Measurements from ENCODE around the gene CHSY1. TPM values are rescaled to one million over a fixed set of nuclear protein-coding genes. Genes with fewer than 3 reads are reported as not detected.

Gene CHSY1
- total and polyA plus RNA-seq, 7 experiments from 2014 or later: 0.78 to 47.0 (median 8.9) TPM

- ChIA-PET CTCF (interaction anchor here (0.9 to 1.6 kb wide), 3 partner anchors 8 to 56 kb away, joined by 3 to 8 read pairs (median 3); no protein-coding TSS in a partner anchor), POLR2A (interaction anchor here (1.3 kb wide), 1 partner anchor 47 kb away, joined by 4 read pairs; no protein-coding TSS in a partner anchor)
- H3K36me3 ChIP-seq (ENCODE audit: control insufficient read depth in 2 of 3, insufficient read depth in 3 of 3, low read length in 3 of 3): no peaks in the 10 kb centered on the region
- Mint-ChIP-seq H3K4me3 (peak overlapping the region in 2 of 10 donors; percentile 5 to 71), H3K27me3 (no peaks in the 10 kb centered on the region), H3K27ac (peak overlapping the region in 8 of 9 donors; percentile 4 to 72 (median 26)), H3K36me3 (peaks cover 0 to 26% (median 0%) of the 10 kb centered on the region in 5 donors), H3K4me1 (peaks cover 61 to 83% (median 78%) of the 10 kb centered on the region in 7 donors), H3K9me3 (no peaks in the 10 kb centered on the region)
- ATAC-seq (no peak), DNase-seq (no peak)
- peaks cover 53 to 63% of the 10 kb centered on the region in 2 donors for H3K4me1 ChIP-seq (ENCODE audit: control insufficient read depth in 2 of 2, insufficient read depth in 2 of 2, low read length in 2 of 2)
- no peaks in the 10 kb centered on the region for H3K9me3 ChIP-seq (ENCODE audit: control insufficient read depth in 2 of 3, low read length in 3 of 3)
- H3K27me3 ChIP-seq (ENCODE audit: control insufficient read depth in 2 of 2, insufficient read depth in 2 of 2, low read length in 2 of 2): no peaks in the 10 kb centered on the region
- intact Hi-C loops (cut with micrococcal nuclease): loop anchor here (1.0 to 2.0 kb wide), 2 partner anchors 41 to 908 kb away; no protein-coding TSS in a partner anchor
- H3K4me3 ChIP-seq (ENCODE audit: low read length): no peak overlapping the region
- no peak overlapping the region for H3K27ac ChIP-seq (ENCODE audit: low read depth, low read length)
Measured at GRCh38 chr15:101246824-101247745, 4.8 kb downstream of the CHSY1 start.

- peaks cover 60 to 70% of the 10 kb centered on the region in 2 donors for H3K4me1 ChIP-seq (ENCODE audit: control insufficient read depth in 2 of 2, insufficient read depth in 2 of 2, low read length in 2 of 2)
- DNase-seq: no peak
- H3K27ac ChIP-seq (ENCODE audit: low read depth, low read length): no peak overlapping the region
- H3K36me3 ChIP-seq (ENCODE audit: control insufficient read depth in 2 of 3, insufficient read depth in 3 of 3, low read length in 3 of 3): no peaks in the 10 kb centered on the region
- Mint-ChIP-seq H3K9me3 (no peaks in the 10 kb centered on the region), H3K4me1 (peaks cover 61 to 89% (median 84%) of the 10 kb centered on the region in 7 donors), H3K36me3 (peaks cover 0 to 26% (median 0%) of the 10 kb centered on the region in 5 donors), H3K27ac (peak overlapping the region in 5 of 9 donors; percentile 2 to 43 (median 34)), H3K27me3 (no peaks in the 10 kb centered on the region), H3K4me3 (peak overlapping the region in 2 of 10 donors; percentile 7 to 31)
- no peaks in the 10 kb centered on the region for H3K27me3 ChIP-seq (ENCODE audit: control insufficient read depth in 2 of 2, insufficient read depth in 2 of 2, low read length in 2 of 2)
- intact Hi-C loops (cut with micrococcal nuclease): loop anchor here in 1 of 2 donors (2.0 kb wide), 1 partner anchor 908 kb away; no protein-coding TSS in a partner anchor
- no peak for ATAC-seq
- H3K9me3 ChIP-seq (ENCODE audit: control insufficient read depth in 2 of 3, low read length in 3 of 3): no peaks in the 10 kb centered on the region
- CTCF ChIA-PET: no interaction called here
- POLR2A ChIA-PET: no interaction called here
- no peak overlapping the region for H3K4me3 ChIP-seq (ENCODE audit: low read length)
Measured at GRCh38 chr15:101246391-101246790, 5.5 kb downstream of the CHSY1 start.

DNA sequence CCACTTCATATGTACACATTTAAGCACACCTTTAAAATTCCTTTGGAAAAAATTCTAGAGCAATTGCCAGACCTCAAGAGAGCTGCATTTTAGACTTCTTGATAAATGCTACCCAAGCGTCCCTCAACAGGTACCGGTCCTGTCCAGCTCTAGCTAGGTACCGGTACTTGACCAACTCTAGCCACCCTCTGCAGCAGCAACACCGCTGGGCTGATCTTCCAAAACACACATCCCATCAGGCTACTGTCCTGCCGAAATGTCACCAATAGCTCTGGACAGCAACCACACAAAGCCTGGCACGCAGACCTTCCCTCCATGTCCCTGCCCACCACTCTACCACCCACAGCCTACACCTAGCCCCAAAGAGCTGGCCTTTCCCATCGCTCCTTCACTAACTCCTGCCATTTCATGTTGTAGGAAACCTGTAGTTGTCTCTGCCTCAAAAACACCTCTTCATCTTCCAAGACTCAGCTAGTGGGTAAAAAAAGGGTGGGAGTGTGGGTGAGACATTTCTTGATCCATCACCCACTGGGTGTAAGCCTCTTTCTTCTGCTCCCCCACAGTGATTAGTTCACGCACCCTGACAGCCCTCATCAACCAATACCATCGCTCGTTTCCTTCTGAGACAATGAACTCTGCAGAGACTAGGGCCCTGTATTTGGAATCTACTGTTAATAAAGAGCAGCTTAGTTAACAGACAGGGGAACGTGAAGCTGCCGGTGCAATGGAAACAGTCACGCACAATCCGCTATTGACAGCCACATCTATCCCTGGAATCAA is 6.8 kb downstream of the CHSY1 start:
- ChIA-PET CTCF (interaction anchor here (1.0 kb wide), 1 partner anchor 13 kb away, joined by 4 read pairs; no protein-coding TSS in a partner anchor), POLR2A (no interaction called here)
- Histone ChIP-seq H3K27ac (ENCODE audit: low read depth, low read length) (no peak overlapping the region), H3K4me1 (ENCODE audit: control insufficient read depth in 2 of 2, insufficient read depth in 2 of 2, low read length in 2 of 2) (peaks cover 56 to 77% of the 10 kb centered on the region in 2 donors), H3K27me3 (ENCODE audit: control insufficient read depth in 2 of 2, insufficient read depth in 2 of 2, low read length in 2 of 2) (no peaks in the 10 kb centered on the region), H3K36me3 (ENCODE audit: control insufficient read depth in 2 of 3, insufficient read depth in 3 of 3, low read length in 3 of 3) (no peaks in the 10 kb centered on the region), H3K4me3 (ENCODE audit: low read length) (no peak overlapping the region), H3K9me3 (ENCODE audit: control insufficient read depth in 2 of 3, low read length in 3 of 3) (no peaks in the 10 kb centered on the region)
- intact Hi-C loops (cut with micrococcal nuclease): loop anchor here in 1 of 2 donors (5.0 kb wide), 1 partner anchor 38 kb away; no protein-coding TSS in a partner anchor
- Mint-ChIP-seq H3K4me1 (peaks cover 54 to 86% (median 81%) of the 10 kb centered on the region in 7 donors), H3K27me3 (no peaks in the 10 kb centered on the region), H3K27ac (peak overlapping the region in 8 of 9 donors; percentile 9 to 83 (median 70)), H3K36me3 (peaks cover 0 to 19% (median 0%) of the 10 kb centered on the region in 5 donors), H3K4me3 (peak overlapping the region in 9 of 10 donors; percentile 18 to 83 (median 55)), H3K9me3 (no peaks in the 10 kb centered on the region)
- DNase-seq (peak in 1 of 9 donors; percentile 20), ATAC-seq (no peak)

- Mint-ChIP-seq H3K27ac (peak overlapping the region; percentile 52 to 83 (median 74)), H3K4me1 (peaks cover 59 to 88% (median 84%) of the 10 kb centered on the region in 7 donors), H3K9me3 (no peaks in the 10 kb centered on the region), H3K36me3 (peaks cover 0 to 19% (median 0%) of the 10 kb centered on the region in 5 donors), H3K27me3 (no peaks in the 10 kb centered on the region), H3K4me3 (peak overlapping the region in 9 of 10 donors; percentile 27 to 83 (median 66))
- ChIA-PET POLR2A (interaction anchor here (0.5 kb wide), 1 partner anchor 39 kb away, joined by 3 read pairs; no protein-coding TSS in a partner anchor), CTCF (no interaction called here)
- intact Hi-C loops (cut with micrococcal nuclease): loop anchor here in 1 of 2 donors (5.0 kb wide), 1 partner anchor 37 kb away; no protein-coding TSS in a partner anchor
- H3K36me3 ChIP-seq (ENCODE audit: control insufficient read depth in 2 of 3, insufficient read depth in 3 of 3, low read length in 3 of 3): no peaks in the 10 kb centered on the region
- no peaks in the 10 kb centered on the region for H3K9me3 ChIP-seq (ENCODE audit: control insufficient read depth in 2 of 3, low read length in 3 of 3)
- no peak overlapping the region for H3K27ac ChIP-seq (ENCODE audit: low read depth, low read length)
- ATAC-seq (no peak), DNase-seq (peak in 1 of 9 donors; percentile 19)
- peak overlapping the region; percentile 10 for H3K4me3 ChIP-seq (ENCODE audit: low read length)
- no peaks in the 10 kb centered on the region for H3K27me3 ChIP-seq (ENCODE audit: control insufficient read depth in 2 of 2, insufficient read depth in 2 of 2, low read length in 2 of 2)
- peaks cover 64 to 83% of the 10 kb centered on the region in 2 donors for H3K4me1 ChIP-seq (ENCODE audit: control insufficient read depth in 2 of 2, insufficient read depth in 2 of 2, low read length in 2 of 2)
Measured at GRCh38 chr15:101244036-101244781, 7.6 kb downstream of the CHSY1 start.

DNA sequence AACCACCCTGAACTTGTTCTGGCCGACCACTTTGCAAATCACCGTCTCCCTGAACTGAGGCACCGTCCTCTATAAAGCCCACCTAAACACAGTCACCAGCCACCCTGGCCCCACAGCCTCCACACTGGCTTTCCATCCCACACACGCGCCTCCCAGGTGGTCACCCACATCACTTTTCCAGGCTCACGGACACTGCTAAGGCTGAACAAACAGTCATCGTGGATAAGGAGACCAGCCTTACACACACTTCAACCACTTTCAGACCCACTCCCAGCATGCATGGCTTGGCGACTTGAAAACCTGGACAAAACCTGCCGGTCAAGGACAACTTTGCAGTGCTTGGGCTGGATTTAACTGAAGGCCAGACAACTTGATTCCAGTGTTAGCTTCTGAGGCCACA is 8.4 kb downstream of the CHSY1 start:
- H3K4me1 Mint-ChIP-seq: peaks cover 61 to 92% (median 88%) of the 10 kb centered on the region in 7 donors

More for the DNA sequence above, 8.4 kb downstream of the CHSY1 start:
- H3K9me3 ChIP-seq (ENCODE audit: control insufficient read depth in 2 of 3, low read length in 3 of 3): no peaks in the 10 kb centered on the region
- ATAC-seq: no peak
- H3K27me3 Mint-ChIP-seq: no peaks in the 10 kb centered on the region
- H3K4me3 ChIP-seq (ENCODE audit: low read length): no peak overlapping the region
- no peak overlapping the region for H3K27ac ChIP-seq (ENCODE audit: low read depth, low read length)
- no peaks in the 10 kb centered on the region for H3K9me3 Mint-ChIP-seq
- H3K36me3 Mint-ChIP-seq: peaks cover 0 to 20% (median 0%) of the 10 kb centered on the region in 5 donors
- ChIA-PET CTCF (interaction anchor here (0.5 kb wide), 1 partner anchor 46 kb away, joined by 4 read pairs; no protein-coding TSS in a partner anchor), POLR2A (interaction anchor here (0.7 to 1.3 kb wide), 3 partner anchors 32 to 52 kb away, joined by 3 to 8 read pairs (median 3); partner anchors contain the start of gene SNRPA1)
- H3K4me3 Mint-ChIP-seq: peak overlapping the region; percentile 21 to 83 (median 71)
- H3K27me3 ChIP-seq (ENCODE audit: control insufficient read depth in 2 of 2, insufficient read depth in 2 of 2, low read length in 2 of 2): no peaks in the 10 kb centered on the region
- intact Hi-C loops (cut with micrococcal nuclease): loop anchor here (2.0 to 5.0 kb wide), 4 partner anchors 13 to 117 kb away; no protein-coding TSS in a partner anchor
- peak overlapping the region in 8 of 9 donors; percentile 52 to 89 (median 71) for H3K27ac Mint-ChIP-seq
- DNase-seq: peak in 1 of 9 donors; percentile 20
- H3K4me1 ChIP-seq (ENCODE audit: control insufficient read depth in 2 of 2, insufficient read depth in 2 of 2, low read length in 2 of 2): peaks cover 69 to 85% of the 10 kb centered on the region in 2 donors
- no peaks in the 10 kb centered on the region for H3K36me3 ChIP-seq (ENCODE audit: control insufficient read depth in 2 of 3, insufficient read depth in 3 of 3, low read length in 3 of 3)

All from naive thymus-derived CD4-positive, alpha-beta T cell (primary cell).